DOHH2 (cell line): ENCODE data around the gene OLFML1.

Experiments used
- CTCF ChIP-seq: fragments of 200-600 bp; sonication (generic); IDR thresholded peaks from one replicate; pipeline ENCODE4 v1.5.1; 2014; ENCODE audit warnings: antibody characterized with exemption, mild to moderate bottlenecking, low read depth, low read length; ENCODE audit not compliant: poor library complexity, severe bottlenecking
- EZH2phosphoT487 ChIP-seq: fragments of 200-600 bp; sonication (generic); IDR thresholded peaks from 2 replicates; pipeline ENCODE4 v1.6.1; 2017; ENCODE audit warnings: borderline replicate concordance, mild to moderate bottlenecking, antibody characterized with exemption, low read length, moderate library complexity, mixed read lengths

GRCh38 chr11:7486781-7487140, 1.5 kb downstream of the OLFML1 start:
- no peak for TF ChIP-seq CTCF
- TF ChIP-seq EZH2phosphoT487 = no peak
